Breast epithelium (tissue), 3 donors: Measurements from ENCODE around the gene LDLRAD4.

ENCODE experiments used
- POLR2A ChIP-seq: fragments of 450-650 bp; IDR thresholded peaks from one replicate; pipeline ENCODE4 v1.6.1; 2016; ENCODE audit warnings: antibody characterized with exemption, mild to moderate bottlenecking, moderate library complexity
- TF ChIP-seq, protein P1 (sequence below), 3 donors: fragments of 450-650 bp; IDR thresholded peaks; one replicate each; pipeline ENCODE4 v1.5.1; 2016 to 2017; ENCODE audit warnings: antibody characterized with exemption in 3 of 3, mild to moderate bottlenecking in 3 of 3, moderate library complexity in 3 of 3

GRCh38 chr18:13227910-13228309, 9.3 kb downstream of the LDLRAD4 start:
- TF ChIP-seq, protein P1, sequence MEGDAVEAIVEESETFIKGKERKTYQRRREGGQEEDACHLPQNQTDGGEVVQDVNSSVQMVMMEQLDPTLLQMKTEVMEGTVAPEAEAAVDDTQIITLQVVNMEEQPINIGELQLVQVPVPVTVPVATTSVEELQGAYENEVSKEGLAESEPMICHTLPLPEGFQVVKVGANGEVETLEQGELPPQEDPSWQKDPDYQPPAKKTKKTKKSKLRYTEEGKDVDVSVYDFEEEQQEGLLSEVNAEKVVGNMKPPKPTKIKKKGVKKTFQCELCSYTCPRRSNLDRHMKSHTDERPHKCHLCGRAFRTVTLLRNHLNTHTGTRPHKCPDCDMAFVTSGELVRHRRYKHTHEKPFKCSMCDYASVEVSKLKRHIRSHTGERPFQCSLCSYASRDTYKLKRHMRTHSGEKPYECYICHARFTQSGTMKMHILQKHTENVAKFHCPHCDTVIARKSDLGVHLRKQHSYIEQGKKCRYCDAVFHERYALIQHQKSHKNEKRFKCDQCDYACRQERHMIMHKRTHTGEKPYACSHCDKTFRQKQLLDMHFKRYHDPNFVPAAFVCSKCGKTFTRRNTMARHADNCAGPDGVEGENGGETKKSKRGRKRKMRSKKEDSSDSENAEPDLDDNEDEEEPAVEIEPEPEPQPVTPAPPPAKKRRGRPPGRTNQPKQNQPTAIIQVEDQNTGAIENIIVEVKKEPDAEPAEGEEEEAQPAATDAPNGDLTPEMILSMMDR (IDR thresholded peaks at IDR 0.05), result no peak
- no peak for TF ChIP-seq POLR2A
